Fibroblast of pulmonary artery (primary cell): ENCODE data around the gene GMDS.

ENCODE experiments used
- DNase-seq: peaks from one replicate; pipeline ENCODE4 v3.0.0-alpha.2; 2010; ENCODE audit warnings: low read depth
- H3K4me3 ChIP-seq: replicated peaks from 2 replicates; pipeline ENCODE4 v1.5.1; 2011; ENCODE audit warnings: low read depth, mild to moderate bottlenecking, control low read depth, low read length, moderate library complexity
- TF ChIP-seq, protein P1 (sequence below): IDR thresholded peaks from 2 replicates; pipeline ENCODE4 v1.5.1; 2011; ENCODE audit warnings: mild to moderate bottlenecking, control low read depth, low read length, inconsistent platforms; ENCODE audit errors: missing control alignments

GMDS gene

DNA sequence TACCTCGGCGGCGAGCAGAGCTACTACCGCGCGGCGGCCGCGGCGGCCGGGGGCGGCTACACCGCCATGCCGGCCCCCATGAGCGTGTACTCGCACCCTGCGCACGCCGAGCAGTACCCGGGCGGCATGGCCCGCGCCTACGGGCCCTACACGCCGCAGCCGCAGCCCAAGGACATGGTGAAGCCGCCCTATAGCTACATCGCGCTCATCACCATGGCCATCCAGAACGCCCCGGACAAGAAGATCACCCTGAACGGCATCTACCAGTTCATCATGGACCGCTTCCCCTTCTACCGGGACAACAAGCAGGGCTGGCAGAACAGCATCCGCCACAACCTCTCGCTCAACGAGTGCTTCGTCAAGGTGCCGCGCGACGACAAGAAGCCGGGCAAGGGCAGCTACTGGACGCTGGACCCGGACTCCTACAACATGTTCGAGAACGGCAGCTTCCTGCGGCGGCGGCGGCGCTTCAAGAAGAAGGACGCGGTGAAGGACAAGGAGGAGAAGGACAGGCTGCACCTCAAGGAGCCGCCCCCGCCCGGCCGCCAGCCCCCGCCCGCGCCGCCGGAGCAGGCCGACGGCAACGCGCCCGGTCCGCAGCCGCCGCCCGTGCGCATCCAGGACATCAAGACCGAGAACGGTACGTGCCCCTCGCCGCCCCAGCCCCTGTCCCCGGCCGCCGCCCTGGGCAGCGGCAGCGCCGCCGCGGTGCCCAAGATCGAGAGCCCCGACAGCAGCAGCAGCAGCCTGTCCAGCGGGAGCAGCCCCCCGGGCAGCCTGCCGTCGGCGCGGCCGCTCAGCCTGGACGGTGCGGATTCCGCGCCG lies 634.7 kb downstream of the GMDS start:
- TF ChIP-seq, protein P1, sequence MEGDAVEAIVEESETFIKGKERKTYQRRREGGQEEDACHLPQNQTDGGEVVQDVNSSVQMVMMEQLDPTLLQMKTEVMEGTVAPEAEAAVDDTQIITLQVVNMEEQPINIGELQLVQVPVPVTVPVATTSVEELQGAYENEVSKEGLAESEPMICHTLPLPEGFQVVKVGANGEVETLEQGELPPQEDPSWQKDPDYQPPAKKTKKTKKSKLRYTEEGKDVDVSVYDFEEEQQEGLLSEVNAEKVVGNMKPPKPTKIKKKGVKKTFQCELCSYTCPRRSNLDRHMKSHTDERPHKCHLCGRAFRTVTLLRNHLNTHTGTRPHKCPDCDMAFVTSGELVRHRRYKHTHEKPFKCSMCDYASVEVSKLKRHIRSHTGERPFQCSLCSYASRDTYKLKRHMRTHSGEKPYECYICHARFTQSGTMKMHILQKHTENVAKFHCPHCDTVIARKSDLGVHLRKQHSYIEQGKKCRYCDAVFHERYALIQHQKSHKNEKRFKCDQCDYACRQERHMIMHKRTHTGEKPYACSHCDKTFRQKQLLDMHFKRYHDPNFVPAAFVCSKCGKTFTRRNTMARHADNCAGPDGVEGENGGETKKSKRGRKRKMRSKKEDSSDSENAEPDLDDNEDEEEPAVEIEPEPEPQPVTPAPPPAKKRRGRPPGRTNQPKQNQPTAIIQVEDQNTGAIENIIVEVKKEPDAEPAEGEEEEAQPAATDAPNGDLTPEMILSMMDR, result no peak
- H3K4me3 ChIP-seq, result peak overlapping the region; percentile 72
- DNase-seq, result peak; percentile 49

DNA sequence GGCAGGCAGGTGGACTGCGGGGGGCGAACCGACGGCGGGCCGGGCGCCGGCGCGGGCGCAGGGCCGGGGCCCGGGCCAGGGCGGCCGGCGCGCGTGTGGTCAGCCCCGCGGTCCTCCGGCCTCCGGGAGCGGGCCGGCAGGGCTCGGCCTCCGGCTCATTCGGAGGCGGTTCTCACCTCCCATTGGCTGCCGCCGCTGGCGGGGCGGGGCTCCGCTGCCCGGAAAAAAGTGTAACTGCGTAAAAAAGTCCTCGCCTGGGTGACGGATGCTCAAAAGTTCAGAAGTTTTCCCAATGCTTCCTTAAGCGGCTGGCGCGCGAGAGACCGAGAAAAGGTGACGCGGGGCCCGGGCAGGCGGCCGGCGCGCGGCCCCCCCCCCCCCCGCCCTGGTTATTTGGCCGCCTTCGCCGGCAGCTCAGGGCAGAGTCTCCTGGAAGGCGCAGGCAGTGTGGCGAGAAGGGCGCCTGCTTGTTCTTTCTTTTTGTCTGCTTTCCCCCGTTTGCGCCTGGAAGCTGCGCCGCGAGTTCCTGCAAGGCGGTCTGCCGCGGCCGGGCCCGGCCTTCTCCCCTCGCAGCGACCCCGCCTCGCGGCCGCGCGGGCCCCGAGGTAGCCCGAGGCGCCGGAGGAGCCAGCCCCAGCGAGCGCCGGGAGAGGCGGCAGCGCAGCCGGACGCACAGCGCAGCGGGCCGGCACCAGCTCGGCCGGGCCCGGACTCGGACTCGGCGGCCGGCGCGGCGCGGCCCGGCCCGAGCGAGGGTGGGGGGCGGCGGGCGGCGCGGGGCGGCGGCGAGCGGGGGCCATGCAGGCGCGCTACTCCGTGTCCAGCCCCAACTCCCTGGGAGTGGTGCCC lies 635.5 kb downstream of the GMDS start, which contains the start of gene FOXC1:
Gene FOXC1 (plus strand): TSS at position 268 of the 849 bp plus-strand sequence. CDS start 531 bp downstream, at position 799.
- H3K4me3 ChIP-seq, result peak within 1 kb of the TSS; percentile 72
- TF ChIP-seq, protein P1, result no peak

DNA sequence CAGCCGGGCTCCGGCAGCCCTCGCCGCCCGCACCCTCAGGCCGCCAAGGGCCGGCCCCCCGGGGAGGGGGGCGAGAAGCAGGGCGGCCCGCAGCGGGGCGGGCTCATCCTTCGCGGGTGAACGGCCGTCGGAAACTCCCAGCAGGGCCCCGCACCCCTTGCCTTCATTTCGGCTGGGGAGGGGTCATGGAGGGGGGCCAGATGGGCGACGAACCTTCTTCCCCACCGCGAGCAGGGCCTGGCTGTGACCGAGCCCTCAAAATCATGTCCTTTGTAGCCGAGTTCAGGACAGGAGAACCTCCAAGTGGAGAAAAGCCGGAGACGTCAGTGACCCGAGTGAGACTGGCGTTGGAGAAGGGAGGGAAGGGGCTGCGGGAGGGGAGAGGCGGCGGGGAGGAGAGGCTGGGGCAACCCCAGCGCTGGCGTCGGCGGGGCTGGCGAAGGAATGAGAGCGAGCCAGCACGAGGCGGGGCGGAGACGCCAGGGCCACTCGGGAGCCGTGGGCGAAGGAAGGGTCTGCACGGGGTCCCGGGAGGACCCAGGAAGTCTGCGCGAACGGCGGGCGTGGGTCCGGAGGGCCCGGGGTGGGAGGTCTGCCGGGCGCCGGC lies 636.3 kb downstream of the GMDS start:
- TF ChIP-seq, protein P1, result no peak
- no peak for DNase-seq
- H3K4me3 ChIP-seq, result peak overlapping the region; percentile 72

More for the DNA sequence above, 635.5 kb downstream of the GMDS start, which contains the start of gene FOXC1:
- DNase-seq, result peak; percentile 94

DNA sequence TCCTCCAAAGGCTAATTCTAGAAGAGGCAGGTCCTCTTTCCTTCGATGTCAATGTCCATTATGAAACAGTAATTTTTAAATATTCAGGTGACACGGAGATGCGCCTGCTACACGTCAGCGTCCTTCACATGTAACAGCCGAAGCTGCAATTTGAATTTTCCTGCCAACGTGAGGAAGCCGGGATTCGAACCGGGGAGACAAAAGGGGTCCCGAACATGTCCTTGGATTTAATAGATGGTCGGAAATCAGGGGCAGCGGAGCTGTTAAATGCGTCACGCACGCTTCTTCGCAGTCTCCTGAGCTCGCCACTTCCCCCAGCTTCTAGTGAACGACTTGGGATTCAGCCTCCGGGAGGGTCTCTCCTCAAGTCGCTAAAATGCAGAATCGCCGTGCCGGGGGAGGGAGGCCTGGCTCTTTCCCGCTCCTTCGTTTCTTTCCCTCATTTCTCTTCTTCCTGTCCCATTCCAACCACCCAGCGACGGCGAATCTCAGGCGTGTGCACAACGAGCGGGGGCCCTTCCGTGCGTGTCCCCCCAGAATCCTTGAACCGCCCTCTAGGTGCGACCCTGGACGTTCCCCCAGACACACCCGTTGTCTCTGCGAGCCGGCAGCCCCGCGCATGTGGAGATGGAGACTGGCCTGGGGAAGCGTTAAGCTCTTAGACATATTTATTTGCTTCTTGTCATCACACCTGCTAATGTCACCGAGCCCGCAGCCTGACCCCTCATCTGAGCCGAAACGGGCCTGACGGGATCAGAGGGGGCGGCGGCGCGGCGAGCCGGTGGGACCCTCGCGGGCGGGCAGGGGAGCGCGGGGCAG lies 637.0 kb downstream of the GMDS start:
- no peak overlapping the region for H3K4me3 ChIP-seq
- TF ChIP-seq, protein P1, result no peak
- DNase-seq, result no peak

DNA sequence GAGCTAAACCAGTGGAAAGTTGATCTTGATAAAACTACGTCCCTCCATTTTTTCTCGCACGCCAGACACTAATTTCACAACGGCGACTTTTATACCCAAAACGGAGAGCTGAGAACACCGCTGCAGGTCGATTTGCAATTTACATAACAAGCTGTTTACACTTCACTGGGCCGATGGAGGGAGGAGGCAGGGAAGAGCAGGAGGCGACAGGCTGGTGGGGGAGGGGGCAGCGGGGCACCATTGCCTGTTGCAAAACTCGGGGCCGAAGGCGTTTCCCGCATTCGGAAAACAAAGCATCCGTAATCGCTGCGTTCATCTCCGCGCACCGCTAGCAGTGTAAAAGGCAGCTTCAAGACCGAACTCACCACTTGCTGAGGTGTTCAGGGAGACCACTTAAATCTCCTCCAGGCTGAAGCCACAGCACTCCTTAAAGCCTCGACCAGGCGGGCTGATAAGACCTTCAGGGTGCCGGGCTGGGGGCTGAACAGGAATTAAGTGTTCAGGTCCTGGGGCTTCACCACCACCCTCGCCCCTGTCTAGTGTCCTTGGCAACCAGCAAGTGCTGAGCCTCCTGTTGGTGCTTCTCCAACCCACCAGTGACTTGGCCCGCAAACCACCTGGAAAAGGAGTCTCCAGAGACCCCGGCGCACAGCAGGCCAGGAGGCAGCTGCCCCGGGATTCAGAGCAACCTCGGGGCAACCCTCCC lies 637.7 kb downstream of the GMDS start:
- DNase-seq, result no peak
- no peak overlapping the region for H3K4me3 ChIP-seq

More for the DNA sequence above, 637.7 kb downstream of the GMDS start:
- TF ChIP-seq, protein P1, result no peak
